Measurements from ENCODE around the gene RNF168. TPM values are rescaled to one million over a fixed set of nuclear protein-coding genes. Genes with fewer than 3 reads are reported as not detected.
"Not testable (repeated sequence)": the region's sequence is repeated elsewhere in the genome, so short reads cannot be mapped to it uniquely, and the experiment has no call there.

Gene RNF168
- polyA plus RNA-seq, 2 of the 4 experiments (the other 2 are of a cell fraction): 3.8 to 5.9 TPM

GRCh38 chr3:196428041-196428440 is 75.5 kb downstream of the RNF168 start:
- TF ChIP-seq RCOR1 (IDR thresholded peaks at IDR 0.05; ENCODE audit: low read depth, low read length) (no peak), CHD4 (IDR thresholded peaks at IDR 0.05; ENCODE audit: borderline replicate concordance) (no peak), EHF (CRISPR knock-in tag; IDR thresholded peaks at IDR 0.05) (no peak)
- no peak overlapping the region for H3K27ac ChIP-seq
- ChIA-PET POLR2A (no interaction called here), CTCF (no interaction called here)
- H3K4me3 ChIP-seq: no peak overlapping the region
- DNase-seq (ENCODE audit: low read depth in 1 of 2, low spot score in 1 of 2) (no peak), ATAC-seq (no peak), FAIRE-seq (no peak)
- H3K4me1 ChIP-seq: peaks cover 6% of the 10 kb centered on the region; the same call in 2 of the 3 replicates
- WGBS (ENCODE audit: missing lambda C conversion rate): 88% methylated on average over 6 of the region's 6 CpGs
- no peaks in the 10 kb centered on the region for H3K9me3 ChIP-seq
- no peak overlapping the region for H3K4me2 ChIP-seq

DNA sequence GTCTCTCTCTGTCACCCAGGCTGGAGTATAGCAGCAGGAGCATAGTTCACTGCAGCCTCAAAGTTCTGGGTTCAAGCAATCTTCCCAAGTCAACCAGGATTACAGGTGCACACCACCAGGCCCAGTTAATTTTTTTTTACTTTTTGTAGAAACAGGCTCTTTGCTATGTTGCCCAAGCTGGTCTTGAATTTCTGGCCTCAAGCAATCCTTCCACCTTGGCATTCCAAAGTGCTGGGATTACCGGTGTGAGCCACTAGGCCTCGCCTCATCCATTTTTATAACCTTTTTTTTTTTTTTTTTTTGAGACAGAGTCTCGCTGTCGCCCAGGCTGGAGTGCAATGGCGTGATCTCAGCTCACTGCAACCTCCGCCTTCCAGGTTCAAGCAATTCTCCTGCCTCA is 79.1 kb downstream of the RNF168 start:
- H3K9me3 ChIP-seq; DNase-seq (ENCODE audit: low read depth in 1 of 2, low spot score in 1 of 2); FAIRE-seq; H3K4me1 ChIP-seq; H3K4me2 ChIP-seq; ATAC-seq; POLR2A ChIA-PET; H3K27ac ChIP-seq; H3K4me3 ChIP-seq: not testable (repeated sequence)
- CTCF ChIA-PET: interaction anchor here (1.3 to 1.8 kb wide), 2 partner anchors 10 to 62 kb away, joined by 3 to 4 read pairs; no protein-coding TSS in a partner anchor
- 91% methylated on average over 2 of the region's 6 CpGs for WGBS (ENCODE audit: missing lambda C conversion rate)

GRCh38 chr3:196423044-196423781 is 80.4 kb downstream of the RNF168 start:
- Histone ChIP-seq H3K9me3 (no peaks in the 10 kb centered on the region), H3K27ac (no peak overlapping the region), H3K4me3 (no peak overlapping the region), H3K4me2 (no peak overlapping the region), H3K4me1 (no peaks in the 10 kb centered on the region)
- ChIA-PET CTCF (no interaction called here), POLR2A (no interaction called here)
- no peak for TF ChIP-seq JUN (IDR thresholded peaks at IDR 0.05)
- TF ChIP-seq ZC3H11A (IDR thresholded peaks at IDR 0.05): no peak
- TF ChIP-seq CBX2 (IDR thresholded peaks at IDR 0.05; ENCODE audit: borderline replicate concordance, low read depth): no peak
- TF ChIP-seq CBX8 (IDR thresholded peaks at IDR 0.05): no peak
- TF ChIP-seq CHD2 (IDR thresholded peaks at IDR 0.05; ENCODE audit: low read length, partially characterized antibody): no peak
- TF ChIP-seq FOSL2 (IDR thresholded peaks at IDR 0.05): no peak
- no peak for TF ChIP-seq FOSL2 (CRISPR knock-in tag; IDR thresholded peaks at IDR 0.05)
- TF ChIP-seq NPAS2 (CRISPR knock-in tag; IDR thresholded peaks at IDR 0.05; ENCODE audit: borderline replicate concordance): no peak
- TF ChIP-seq HDAC2 (IDR thresholded peaks at IDR 0.05): no peak
- TF ChIP-seq MAZ (IDR thresholded peaks at IDR 0.05; ENCODE audit: borderline replicate concordance, low read depth, low read length): no peak
- TF ChIP-seq ZSCAN20 (CRISPR knock-in tag; IDR thresholded peaks at IDR 0.05): no peak
- TF ChIP-seq HMGXB4 (CRISPR knock-in tag; IDR thresholded peaks at IDR 0.05; ENCODE audit: borderline replicate concordance): no peak
- no peak for TF ChIP-seq RAD21 (conservative IDR thresholded peaks at IDR 0.05 in 1 of 2, IDR thresholded peaks at IDR 0.05 in 1 of 2)
- no peak for TF ChIP-seq EHF (CRISPR knock-in tag; IDR thresholded peaks at IDR 0.05)
- TF ChIP-seq RFX5 (IDR thresholded peaks at IDR 0.05): no peak
- TF ChIP-seq, protein P1, sequence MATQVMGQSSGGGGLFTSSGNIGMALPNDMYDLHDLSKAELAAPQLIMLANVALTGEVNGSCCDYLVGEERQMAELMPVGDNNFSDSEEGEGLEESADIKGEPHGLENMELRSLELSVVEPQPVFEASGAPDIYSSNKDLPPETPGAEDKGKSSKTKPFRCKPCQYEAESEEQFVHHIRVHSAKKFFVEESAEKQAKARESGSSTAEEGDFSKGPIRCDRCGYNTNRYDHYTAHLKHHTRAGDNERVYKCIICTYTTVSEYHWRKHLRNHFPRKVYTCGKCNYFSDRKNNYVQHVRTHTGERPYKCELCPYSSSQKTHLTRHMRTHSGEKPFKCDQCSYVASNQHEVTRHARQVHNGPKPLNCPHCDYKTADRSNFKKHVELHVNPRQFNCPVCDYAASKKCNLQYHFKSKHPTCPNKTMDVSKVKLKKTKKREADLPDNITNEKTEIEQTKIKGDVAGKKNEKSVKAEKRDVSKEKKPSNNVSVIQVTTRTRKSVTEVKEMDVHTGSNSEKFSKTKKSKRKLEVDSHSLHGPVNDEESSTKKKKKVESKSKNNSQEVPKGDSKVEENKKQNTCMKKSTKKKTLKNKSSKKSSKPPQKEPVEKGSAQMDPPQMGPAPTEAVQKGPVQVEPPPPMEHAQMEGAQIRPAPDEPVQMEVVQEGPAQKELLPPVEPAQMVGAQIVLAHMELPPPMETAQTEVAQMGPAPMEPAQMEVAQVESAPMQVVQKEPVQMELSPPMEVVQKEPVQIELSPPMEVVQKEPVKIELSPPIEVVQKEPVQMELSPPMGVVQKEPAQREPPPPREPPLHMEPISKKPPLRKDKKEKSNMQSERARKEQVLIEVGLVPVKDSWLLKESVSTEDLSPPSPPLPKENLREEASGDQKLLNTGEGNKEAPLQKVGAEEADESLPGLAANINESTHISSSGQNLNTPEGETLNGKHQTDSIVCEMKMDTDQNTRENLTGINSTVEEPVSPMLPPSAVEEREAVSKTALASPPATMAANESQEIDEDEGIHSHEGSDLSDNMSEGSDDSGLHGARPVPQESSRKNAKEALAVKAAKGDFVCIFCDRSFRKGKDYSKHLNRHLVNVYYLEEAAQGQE (IDR thresholded peaks at IDR 0.05): no peak
- TF ChIP-seq, protein P2, sequence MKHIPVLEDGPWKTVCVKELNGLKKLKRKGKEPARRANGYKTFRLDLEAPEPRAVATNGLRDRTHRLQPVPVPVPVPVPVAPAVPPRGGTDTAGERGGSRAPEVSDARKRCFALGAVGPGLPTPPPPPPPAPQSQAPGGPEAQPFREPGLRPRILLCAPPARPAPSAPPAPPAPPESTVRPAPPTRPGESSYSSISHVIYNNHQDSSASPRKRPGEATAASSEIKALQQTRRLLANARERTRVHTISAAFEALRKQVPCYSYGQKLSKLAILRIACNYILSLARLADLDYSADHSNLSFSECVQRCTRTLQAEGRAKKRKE (CRISPR knock-in tag; IDR thresholded peaks at IDR 0.05; ENCODE audit: low read depth): no peak
- no peak for TF ChIP-seq HEYL (CRISPR knock-in tag; IDR thresholded peaks at IDR 0.05)
- no peak for TF ChIP-seq PHF8 (IDR thresholded peaks at IDR 0.05; ENCODE audit: borderline replicate concordance, low read depth)
- TF ChIP-seq FOXS1 (CRISPR knock-in tag; IDR thresholded peaks at IDR 0.05): no peak
- TF ChIP-seq EP300 (IDR thresholded peaks at IDR 0.05): no peak
- DNase-seq (ENCODE audit: low read depth in 1 of 2, low spot score in 1 of 2): no peak
- ATAC-seq: peak; percentile 13 to 21; a peak in 2 of 6 replicates
- no peak for FAIRE-seq
- WGBS (ENCODE audit: missing lambda C conversion rate): 89% methylated on average over 5 of the region's 10 CpGs

GRCh38 chr3:196421668-196422067 is 81.9 kb downstream of the RNF168 start:
- CTCF ChIA-PET: not testable (repeated sequence)

More at GRCh38 chr3:196421668-196422067, 81.9 kb downstream of the RNF168 start:
- H3K4me1 ChIP-seq; H3K4me2 ChIP-seq; H3K9me3 ChIP-seq; ATAC-seq; H3K27ac ChIP-seq; DNase-seq (ENCODE audit: low read depth in 1 of 2, low spot score in 1 of 2); POLR2A ChIA-PET; H3K4me3 ChIP-seq; FAIRE-seq: not testable (repeated sequence)
- 99% methylated on average over 5 of the region's 5 CpGs for WGBS (ENCODE audit: missing lambda C conversion rate)
